ENCODE results near the gene ACSM6. TPM values are rescaled to one million over a fixed set of nuclear protein-coding genes. Genes with fewer than 3 reads are reported as not detected.

Gene ACSM6
- polyA plus RNA-seq, 1 of the 3 experiments (the other 2 are of a cell fraction), result not detected

GRCh38 chr10:95225136-95225535, 31.1 kb downstream of the ACSM6 start:
- Histone ChIP-seq H3K4me3 (ENCODE audit: low read depth in 2 of 2, low read length in 1 of 2) (no peak overlapping the region), H2AFZ (ENCODE audit: low read depth) (no peak overlapping the region), H3K27ac (ENCODE audit: low read depth in 2 of 2, low read length in 1 of 2) (no peak overlapping the region), H3K4me1 (ENCODE audit: control insufficient read depth in 1 of 2, insufficient read depth in 2 of 2, low read depth in 1 of 2, low read length in 1 of 2) (peaks cover under 1 to 15% of the 10 kb centered on the region in 2 experiments; a peak in 3 of 4 replicates), H3K4me2 (no peak overlapping the region), H4K20me1 (ENCODE audit: insufficient read depth) (no peaks in the 10 kb centered on the region), H3K27me3 (ENCODE audit: insufficient read depth) (no peaks in the 10 kb centered on the region), H3F3A (replicated peaks; ENCODE audit: insufficient read depth) (peaks cover 26% of the 10 kb centered on the region), H3K9me3 (no peaks in the 10 kb centered on the region), H3K9ac (no peak overlapping the region), H3K9me2 (no peaks in the 10 kb centered on the region), H3K36me3 (replicated peaks in 1 of 2; ENCODE audit: control insufficient read depth in 1 of 2, insufficient read depth in 2 of 2, low read length in 1 of 2) (no peaks in the 10 kb centered on the region), H3K79me2 (ENCODE audit: insufficient read depth) (no peaks in the 10 kb centered on the region)
- POLR2A ChIA-PET, result no interaction called here
- WGBS (ENCODE audit: low lambda C conversion rate), result 58% methylated on average over 2 of the region's 2 CpGs
- CTCF ChIA-PET, result interaction anchor here (0.9 kb wide), 1 partner anchor 18 kb away, joined by 3 read pairs; no protein-coding TSS in a partner anchor
- no peak for TF ChIP-seq YY1 (IDR thresholded peaks at IDR 0.05; ENCODE audit: low read depth)
- no peak for TF ChIP-seq POLR2AphosphoS5 (IDR thresholded peaks at IDR 0.05; ENCODE audit: low read depth, low read length)
- TF ChIP-seq FOSL2 (IDR thresholded peaks at IDR 0.05; ENCODE audit: borderline replicate concordance, low read depth), result no peak
- TF ChIP-seq FOXJ3 (CRISPR knock-in tag; IDR thresholded peaks at IDR 0.05), result no peak
- TF ChIP-seq MXI1 (IDR thresholded peaks at IDR 0.05; ENCODE audit: low read depth, low read length), result no peak
- no peak for TF ChIP-seq CTCF (IDR thresholded peaks at IDR 0.05)
- no peak for TF ChIP-seq EZH2phosphoT487 (IDR thresholded peaks at IDR 0.05; ENCODE audit: borderline replicate concordance, low read depth)
- no peak for TF ChIP-seq RXRA (IDR thresholded peaks at IDR 0.05; ENCODE audit: borderline replicate concordance, low read depth)
- TF ChIP-seq, protein P1, sequence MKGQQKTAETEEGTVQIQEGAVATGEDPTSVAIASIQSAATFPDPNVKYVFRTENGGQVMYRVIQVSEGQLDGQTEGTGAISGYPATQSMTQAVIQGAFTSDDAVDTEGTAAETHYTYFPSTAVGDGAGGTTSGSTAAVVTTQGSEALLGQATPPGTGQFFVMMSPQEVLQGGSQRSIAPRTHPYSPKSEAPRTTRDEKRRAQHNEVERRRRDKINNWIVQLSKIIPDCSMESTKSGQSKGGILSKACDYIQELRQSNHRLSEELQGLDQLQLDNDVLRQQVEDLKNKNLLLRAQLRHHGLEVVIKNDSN (IDR thresholded peaks at IDR 0.05; ENCODE audit: borderline replicate concordance, low read depth), result no peak
- no peak for TF ChIP-seq MEF2A (IDR thresholded peaks at IDR 0.05; ENCODE audit: borderline replicate concordance, low read depth)
- TF ChIP-seq TCF12 (IDR thresholded peaks at IDR 0.05), result no peak
- no peak for TF ChIP-seq GATA2 (CRISPR knock-in tag; IDR thresholded peaks at IDR 0.05)
- TF ChIP-seq, protein P2, sequence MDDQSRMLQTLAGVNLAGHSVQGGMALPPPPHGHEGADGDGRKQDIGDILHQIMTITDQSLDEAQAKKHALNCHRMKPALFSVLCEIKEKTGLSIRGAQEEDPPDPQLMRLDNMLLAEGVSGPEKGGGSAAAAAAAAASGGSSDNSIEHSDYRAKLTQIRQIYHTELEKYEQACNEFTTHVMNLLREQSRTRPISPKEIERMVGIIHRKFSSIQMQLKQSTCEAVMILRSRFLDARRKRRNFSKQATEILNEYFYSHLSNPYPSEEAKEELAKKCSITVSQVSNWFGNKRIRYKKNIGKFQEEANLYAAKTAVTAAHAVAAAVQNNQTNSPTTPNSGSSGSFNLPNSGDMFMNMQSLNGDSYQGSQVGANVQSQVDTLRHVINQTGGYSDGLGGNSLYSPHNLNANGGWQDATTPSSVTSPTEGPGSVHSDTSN (IDR thresholded peaks at IDR 0.05), result no peak
- TF ChIP-seq, protein P3, sequence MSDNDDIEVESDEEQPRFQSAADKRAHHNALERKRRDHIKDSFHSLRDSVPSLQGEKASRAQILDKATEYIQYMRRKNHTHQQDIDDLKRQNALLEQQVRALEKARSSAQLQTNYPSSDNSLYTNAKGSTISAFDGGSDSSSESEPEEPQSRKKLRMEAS (IDR thresholded peaks at IDR 0.05; ENCODE audit: low read depth), result no peak
- no peak for TF ChIP-seq RAD21 (IDR thresholded peaks at IDR 0.05; ENCODE audit: low read length)
- no peak for TF ChIP-seq ELF1 (IDR thresholded peaks at IDR 0.05)
- no peak for TF ChIP-seq TAF1 (IDR thresholded peaks at IDR 0.05; ENCODE audit: borderline replicate concordance, low read depth, low read length)
- no peak for TF ChIP-seq NRF1 (IDR thresholded peaks at IDR 0.05; ENCODE audit: low read depth, low read length)
- TF ChIP-seq TEAD4 (IDR thresholded peaks at IDR 0.05; ENCODE audit: borderline replicate concordance, insufficient read depth), result no peak
- no peak for TF ChIP-seq NFIC (IDR thresholded peaks at IDR 0.05; ENCODE audit: borderline replicate concordance)
- no peak for DNase-seq
